Esophagus (tissue), 2 donors: ENCODE results near the gene CCDC180. TPM values are rescaled to one million over a fixed set of nuclear protein-coding genes. Genes with fewer than 3 reads are reported as not detected.

ENCODE experiments used
- H3K27ac ChIP-seq, 2 donors: one replicate each; pipeline ENCODE4 v1.5.1; 2013; ENCODE audit warnings: low read depth in 2 of 2, mild to moderate bottlenecking in 2 of 2, inconsistent platforms in 1 of 2, low read length in 1 of 2, moderate library complexity in 1 of 2
- H3K27me3 ChIP-seq, 2 donors: one replicate each; pipeline ENCODE4 v1.6.1; 2013; ENCODE audit warnings: low read length in 2 of 2, control low read depth in 1 of 2, mild to moderate bottlenecking in 1 of 2; ENCODE audit not compliant: insufficient read depth in 2 of 2, control insufficient read depth in 1 of 2
- H3K36me3 ChIP-seq, 2 donors: one replicate each; pipeline ENCODE4 v1.6.1; 2013; ENCODE audit warnings: low read length in 1 of 2; ENCODE audit not compliant: control insufficient read depth in 2 of 2, insufficient read depth in 2 of 2
- H3K4me1 ChIP-seq, 2 donors: one replicate each; pipeline ENCODE4 v1.6.1; 2013; ENCODE audit warnings: low read length in 1 of 2; ENCODE audit not compliant: control insufficient read depth in 2 of 2, insufficient read depth in 2 of 2
- H3K4me3 ChIP-seq, 2 donors: one replicate each; pipeline ENCODE4 v1.5.1; 2013; ENCODE audit warnings: low read length in 2 of 2, mild to moderate bottlenecking in 2 of 2, low read depth in 1 of 2, moderate library complexity in 1 of 2
- H3K9me3 ChIP-seq, 2 donors: one replicate each; pipeline ENCODE4 v1.6.1; 2013; ENCODE audit warnings: mild to moderate bottlenecking in 2 of 2, low read depth in 1 of 2, low read length in 1 of 2, moderate library complexity in 1 of 2; ENCODE audit not compliant: control insufficient read depth in 2 of 2, insufficient read depth in 1 of 2
- WGBS, 2 donors: extraction: QIAGEN DNeasy Blood & Tissue Kit; methylation state at CpG; one replicate each; pipeline ENCODE4 v1.1.7; 2013; 5-methylcytosine and 5-hydroxymethylcytosine counted together
- polyA plus RNA-seq, 2 donors: library from polyadenylated mRNA; stranded (reverse); fragments of 200-250 nt; gene quantifications; one replicate each; pipeline ENCODE4 v1.2.3, GENCODE V29; 2013
- donor health status: healthy with polysubstance abuse.
- donor health status: Bipolar disorder and iron deficiency.

CCDC180 gene
- polyA plus RNA-seq, 2 donors, result 0.51 to 1.6 TPM

- peaks cover 3 to 6% of the 10 kb centered on the region in 2 donors for H3K36me3 ChIP-seq
- no peaks in the 10 kb centered on the region for H3K27me3 ChIP-seq
- peaks cover 0 to 2% of the 10 kb centered on the region in 2 donors for H3K4me1 ChIP-seq
- 85 to 87% methylated on average over 3 of the region's 3 CpGs for WGBS, 2 donors
- no peak overlapping the region for H3K4me3 ChIP-seq
- no peaks in the 10 kb centered on the region for H3K9me3 ChIP-seq
- H3K27ac ChIP-seq, result no peak overlapping the region
Measured at GRCh38 chr9:97292200-97292599, 15.3 kb upstream of the CCDC180 start.

DNA sequence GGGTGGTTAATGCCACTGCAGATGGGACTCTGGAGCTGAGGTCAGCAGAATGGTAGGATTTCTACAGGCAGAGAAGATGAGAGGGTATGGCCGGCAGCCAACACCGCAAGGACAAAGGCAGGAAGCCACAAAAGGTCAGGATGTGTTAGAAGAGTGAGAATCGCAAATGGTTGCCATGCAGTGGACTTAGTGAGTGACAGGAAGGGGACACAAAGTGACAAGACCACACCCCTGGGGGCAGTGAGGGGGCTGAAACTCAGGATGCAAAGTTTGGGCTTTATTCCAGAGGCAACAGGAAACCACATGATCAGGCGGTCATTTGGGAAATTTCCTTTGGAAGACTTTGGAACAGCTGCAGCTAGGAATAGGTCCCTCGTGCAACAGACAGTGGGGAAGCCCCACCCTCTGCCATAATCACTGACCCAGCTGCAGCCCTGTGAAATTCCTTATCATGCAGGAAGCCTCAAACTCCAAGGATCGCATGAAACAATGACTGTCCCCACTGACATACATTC, 14.2 kb upstream of the CCDC180 start:
- H3K27me3 ChIP-seq, result no peaks in the 10 kb centered on the region
- WGBS, 2 donors, result 55 to 58% methylated on average over 6 of the region's 6 CpGs
- H3K4me1 ChIP-seq, result peaks cover 0 to 2% of the 10 kb centered on the region in 2 donors
- H3K4me3 ChIP-seq, result no peak overlapping the region
- peaks cover 3 to 6% of the 10 kb centered on the region in 2 donors for H3K36me3 ChIP-seq
- H3K9me3 ChIP-seq, result no peaks in the 10 kb centered on the region
- H3K27ac ChIP-seq, result no peak overlapping the region

DNA sequence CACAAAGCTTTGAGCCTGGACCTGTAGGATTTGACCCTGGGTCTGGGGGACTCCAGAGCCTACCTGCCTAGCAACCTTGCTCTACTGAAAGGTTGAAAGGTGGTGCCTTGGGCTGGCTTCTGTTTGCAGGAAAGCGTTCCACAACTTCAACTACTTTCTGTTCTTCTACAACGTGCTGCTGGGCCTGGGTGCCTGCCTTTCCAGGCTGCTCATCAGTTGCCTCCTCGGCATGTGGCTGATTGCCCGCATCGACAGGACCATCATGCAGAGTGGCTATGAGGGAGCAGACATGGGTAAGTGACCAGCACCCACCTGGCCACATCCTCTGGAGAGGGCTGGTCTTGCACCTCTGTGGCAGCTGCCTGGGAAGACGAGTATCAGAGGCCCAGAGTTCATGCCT, 13.6 kb upstream of the CCDC180 start:
- no peaks in the 10 kb centered on the region for H3K9me3 ChIP-seq
- no peak overlapping the region for H3K4me3 ChIP-seq
- no peaks in the 10 kb centered on the region for H3K27me3 ChIP-seq
- H3K27ac ChIP-seq, result no peak overlapping the region
- H3K4me1 ChIP-seq, result peaks cover 0 to 2% of the 10 kb centered on the region in 2 donors
- peaks cover 0 to 6% of the 10 kb centered on the region in 2 donors for H3K36me3 ChIP-seq
- 84 to 86% methylated on average over 6 of the region's 6 CpGs for WGBS, 2 donors

DNA sequence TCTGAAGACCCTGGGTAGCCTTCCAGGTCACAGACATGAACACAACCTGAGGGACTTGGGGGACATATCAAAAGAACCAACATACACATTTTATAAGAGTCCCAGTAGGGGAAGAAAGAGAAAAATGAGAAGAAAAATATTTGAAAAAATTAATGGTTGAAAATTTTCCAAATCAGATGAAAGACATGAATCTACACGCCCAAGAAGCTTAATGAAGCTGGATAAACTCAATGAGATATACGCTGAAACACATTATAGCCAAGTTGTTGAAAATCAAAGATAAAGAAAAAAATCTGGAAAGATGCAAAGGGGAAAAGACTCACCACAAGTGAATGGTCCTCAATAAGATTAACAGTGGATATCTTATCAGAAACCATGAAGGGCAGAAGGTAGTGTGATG, 9.6 kb upstream of the CCDC180 start:
- H3K36me3 ChIP-seq, result no peaks in the 10 kb centered on the region
- no peak overlapping the region for H3K27ac ChIP-seq
- no peaks in the 10 kb centered on the region for H3K4me1 ChIP-seq
- H3K9me3 ChIP-seq, result no peaks in the 10 kb centered on the region
- H3K27me3 ChIP-seq, result no peaks in the 10 kb centered on the region
- WGBS, 2 donors, result 73 to 83% methylated on average over 2 of the region's 2 CpGs
- no peak overlapping the region for H3K4me3 ChIP-seq

DNA sequence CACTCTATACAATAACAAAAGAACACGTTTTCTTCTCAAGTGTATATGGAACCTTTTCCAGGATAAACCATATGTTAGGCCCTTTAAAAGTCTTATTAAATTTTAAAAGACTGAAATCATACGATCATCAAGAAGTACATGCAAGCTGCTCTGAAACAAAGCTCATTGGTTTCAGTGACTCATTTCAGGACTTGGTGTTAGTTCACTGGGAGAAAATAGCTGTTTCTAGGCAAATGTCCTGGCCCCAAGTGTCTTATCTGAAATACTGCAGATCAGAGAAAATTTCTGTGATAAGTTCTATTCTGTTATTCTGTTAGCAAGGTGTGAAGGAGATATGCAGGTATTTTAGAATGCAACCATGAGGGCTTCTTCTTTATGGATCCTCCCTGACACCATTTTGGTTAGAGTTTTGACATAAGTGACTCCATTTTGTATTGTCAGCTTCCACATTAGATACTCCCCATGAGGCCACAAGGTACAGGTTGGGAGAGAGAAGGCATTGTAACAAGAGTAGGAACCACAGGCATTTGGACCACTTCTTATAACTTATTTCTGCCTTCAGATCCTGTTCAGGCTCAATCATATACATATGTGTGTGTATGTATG, 7.5 kb upstream of the CCDC180 start:
- H3K4me1 ChIP-seq, result no peaks in the 10 kb centered on the region
- no peak overlapping the region for H3K27ac ChIP-seq
- no peaks in the 10 kb centered on the region for H3K9me3 ChIP-seq
- no peaks in the 10 kb centered on the region for H3K27me3 ChIP-seq
- WGBS, 2 donors, result 74% methylated on average over 2 of the region's 2 CpGs
- no peak overlapping the region for H3K4me3 ChIP-seq
- H3K36me3 ChIP-seq, result no peaks in the 10 kb centered on the region

GRCh38 chr9:97300586-97300985, 6.9 kb upstream of the CCDC180 start:
- H3K9me3 ChIP-seq, result no peaks in the 10 kb centered on the region
- H3K4me3 ChIP-seq, result no peak overlapping the region
- 90 to 94% methylated on average over 1 of the region's 1 CpG for WGBS, 2 donors
- no peak overlapping the region for H3K27ac ChIP-seq
- no peaks in the 10 kb centered on the region for H3K4me1 ChIP-seq
- H3K27me3 ChIP-seq, result no peaks in the 10 kb centered on the region
- H3K36me3 ChIP-seq, result no peaks in the 10 kb centered on the region

DNA sequence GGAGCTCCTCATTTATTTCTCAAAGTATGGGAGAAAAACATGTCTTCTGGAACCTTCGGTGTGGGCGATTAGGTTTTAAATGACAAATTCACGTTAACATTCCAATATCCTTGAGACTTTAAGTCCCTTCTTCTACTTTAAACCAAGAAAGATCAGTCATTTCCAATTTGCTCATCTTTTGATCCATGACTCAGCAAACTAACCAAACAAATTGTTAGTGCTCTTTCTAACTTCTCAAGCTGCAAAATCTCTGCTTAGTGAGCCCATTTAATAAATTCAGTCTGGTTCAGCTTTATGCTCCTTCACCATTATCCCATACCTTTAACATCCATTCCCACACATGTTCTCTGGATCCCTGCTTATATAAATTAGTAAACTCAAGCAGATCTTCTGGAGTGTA, 5.5 kb upstream of the CCDC180 start:
- no peaks in the 10 kb centered on the region for H3K36me3 ChIP-seq
- H3K4me3 ChIP-seq, result no peak overlapping the region
- no peaks in the 10 kb centered on the region for H3K27me3 ChIP-seq
- no peak overlapping the region for H3K27ac ChIP-seq
- 93 to 94% methylated on average over 3 of the region's 3 CpGs for WGBS, 2 donors
- no peaks in the 10 kb centered on the region for H3K9me3 ChIP-seq
- no peaks in the 10 kb centered on the region for H3K4me1 ChIP-seq

- H3K4me3 ChIP-seq, result no peak overlapping the region
- no peak overlapping the region for H3K27ac ChIP-seq
- H3K36me3 ChIP-seq, result no peaks in the 10 kb centered on the region
- no peaks in the 10 kb centered on the region for H3K27me3 ChIP-seq
- 90 to 92% methylated on average over 2 of the region's 2 CpGs for WGBS, 2 donors
- H3K9me3 ChIP-seq, result no peaks in the 10 kb centered on the region
- peaks cover 4 to 7% of the 10 kb centered on the region in 2 donors for H3K4me1 ChIP-seq
Measured at GRCh38 chr9:97304586-97304985, 2.9 kb upstream of the CCDC180 start.

GRCh38 chr9:97305501-97306298, 1.8 kb upstream of the CCDC180 start:
- no peak overlapping the region for H3K27ac ChIP-seq
- H3K4me1 ChIP-seq, result peaks cover 4 to 7% of the 10 kb centered on the region in 2 donors
- peaks cover 0 to 4% of the 10 kb centered on the region in 2 donors for H3K36me3 ChIP-seq
- H3K4me3 ChIP-seq, result no peak overlapping the region
- H3K9me3 ChIP-seq, result no peaks in the 10 kb centered on the region
- WGBS, 2 donors, result 76 to 81% methylated on average over 7 of the region's 7 CpGs
- no peaks in the 10 kb centered on the region for H3K27me3 ChIP-seq
